D721Med (cell line): ENCODE data around the gene PVR.
"Not testable (repeated sequence)": the region's sequence is repeated elsewhere in the genome, so short reads cannot be mapped to it uniquely, and the experiment has no call there.

Experiments used
- DNase-seq: peaks from one replicate; pipeline ENCODE4 v3.0.0; 2011; ENCODE audit warnings: low spot score; ENCODE audit not compliant: insufficient read length
- FAIRE-seq: peaks from 2 replicates; lab custom pipeline; 2011; peaks lifted over from hg19 to GRCh38; lab: Jason Lieb, UNC
- TF ChIP-seq, protein P1 (sequence below): IDR thresholded peaks from 2 replicates; pipeline ENCODE4 v1.5.1; 2012; ENCODE audit warnings: mild to moderate bottlenecking, control low read depth; ENCODE audit not compliant: insufficient read depth; ENCODE audit errors: missing control alignments

The PVR gene

GRCh38 chr19:44677019-44677811, 33.5 kb downstream of the PVR start:
- DNase-seq (no peak), FAIRE-seq (no peak)
- TF ChIP-seq, protein P1, sequence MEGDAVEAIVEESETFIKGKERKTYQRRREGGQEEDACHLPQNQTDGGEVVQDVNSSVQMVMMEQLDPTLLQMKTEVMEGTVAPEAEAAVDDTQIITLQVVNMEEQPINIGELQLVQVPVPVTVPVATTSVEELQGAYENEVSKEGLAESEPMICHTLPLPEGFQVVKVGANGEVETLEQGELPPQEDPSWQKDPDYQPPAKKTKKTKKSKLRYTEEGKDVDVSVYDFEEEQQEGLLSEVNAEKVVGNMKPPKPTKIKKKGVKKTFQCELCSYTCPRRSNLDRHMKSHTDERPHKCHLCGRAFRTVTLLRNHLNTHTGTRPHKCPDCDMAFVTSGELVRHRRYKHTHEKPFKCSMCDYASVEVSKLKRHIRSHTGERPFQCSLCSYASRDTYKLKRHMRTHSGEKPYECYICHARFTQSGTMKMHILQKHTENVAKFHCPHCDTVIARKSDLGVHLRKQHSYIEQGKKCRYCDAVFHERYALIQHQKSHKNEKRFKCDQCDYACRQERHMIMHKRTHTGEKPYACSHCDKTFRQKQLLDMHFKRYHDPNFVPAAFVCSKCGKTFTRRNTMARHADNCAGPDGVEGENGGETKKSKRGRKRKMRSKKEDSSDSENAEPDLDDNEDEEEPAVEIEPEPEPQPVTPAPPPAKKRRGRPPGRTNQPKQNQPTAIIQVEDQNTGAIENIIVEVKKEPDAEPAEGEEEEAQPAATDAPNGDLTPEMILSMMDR = no peak

DNA sequence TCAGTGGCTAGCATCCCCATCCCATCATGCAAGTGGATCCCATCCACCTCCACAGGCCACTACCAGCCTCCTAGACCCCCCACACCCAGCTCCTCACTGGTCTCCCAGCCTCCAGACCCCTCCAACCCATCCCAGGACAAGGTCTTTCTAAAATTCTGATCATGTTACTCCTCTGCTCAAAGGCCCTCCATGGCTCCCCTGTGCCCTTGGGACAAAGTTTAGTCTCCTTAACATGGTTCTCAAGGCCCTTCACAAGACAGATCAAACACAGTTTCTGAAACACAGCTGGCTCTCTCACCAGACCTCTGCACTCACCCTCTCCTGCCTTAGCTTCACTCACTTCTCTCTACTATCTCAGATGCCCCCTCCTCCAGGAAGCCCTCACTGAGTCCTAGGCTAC, 36.8 kb downstream of the PVR start:
- no peak for FAIRE-seq
- TF ChIP-seq, protein P1 = no peak
- no peak for DNase-seq

DNA sequence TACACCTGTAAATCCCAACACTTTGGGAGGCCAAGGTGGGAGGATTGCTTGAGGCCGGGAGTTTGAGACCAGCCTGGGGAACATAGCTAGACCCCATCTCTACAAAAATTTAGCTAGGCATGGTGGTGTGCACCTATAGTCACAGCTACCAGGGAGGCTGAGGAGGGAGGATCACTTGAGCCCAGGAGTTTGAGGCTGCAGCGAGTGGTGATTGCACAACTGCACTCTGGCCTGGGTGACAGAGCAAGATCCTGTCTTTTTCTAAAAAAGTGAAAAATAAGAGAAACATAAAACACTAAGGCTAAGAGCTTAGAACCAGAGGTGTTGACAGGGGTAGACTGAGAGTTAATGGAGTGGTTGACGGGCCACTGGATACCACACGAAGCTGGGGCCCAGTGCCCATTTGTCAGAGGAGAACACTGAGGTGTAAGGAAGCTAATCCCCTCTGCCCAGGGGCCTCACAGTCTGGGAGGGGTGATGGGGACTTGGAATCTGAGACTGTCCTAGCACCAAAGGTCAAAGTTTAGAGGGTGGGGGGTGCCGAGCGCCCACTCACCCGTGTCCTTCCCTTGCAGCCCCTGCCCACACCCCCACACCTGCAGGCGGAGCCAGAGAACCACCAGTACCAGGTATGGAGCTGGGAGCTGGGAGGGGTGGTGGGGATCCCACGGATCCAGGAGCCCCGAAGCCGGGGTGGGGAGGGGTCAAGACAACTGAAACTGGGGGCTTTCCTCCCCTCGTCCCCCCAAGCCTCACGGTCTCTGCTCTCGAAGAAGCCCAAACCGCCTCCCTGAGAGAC, 38.5 kb downstream of the PVR start:
- DNase-seq (no peak), FAIRE-seq (no peak)
- TF ChIP-seq, protein P1 = no peak

- DNase-seq (no peak), FAIRE-seq (no peak)
- TF ChIP-seq, protein P1 = no peak
These were observed 39.1 kb downstream of the PVR start for GRCh38 chr19:44682807-44683206.

GRCh38 chr19:44683434-44684210, 39.9 kb downstream of the PVR start:
- DNase-seq = no peak
- FAIRE-seq = no peak
- TF ChIP-seq, protein P1 = no peak

- FAIRE-seq, DNase-seq: not testable (repeated sequence)
These were observed 40.7 kb downstream of the PVR start for GRCh38 chr19:44684396-44684795.
